Heart left ventricle (tissue), 16 donors: ENCODE measurements around the gene LAMP1. TPM values are rescaled to one million over a fixed set of nuclear protein-coding genes. Genes with fewer than 3 reads are reported as not detected.
A peak's percentile ranks its signal among the peaks of the same experiment; 100 is the strongest.
"Not testable (repeated sequence)": the region's sequence is repeated elsewhere in the genome, so short reads cannot be mapped to it uniquely, and the experiment has no call there.

Experiments
- ATAC-seq, 4 donors: fragments of 200-7000 bp; cut with Tn5 transposase; one replicate each; pipeline ENCODE4 v1.9.1; 2020 to 2022; ENCODE audit warnings: moderate library complexity in 4 of 4, mild to moderate bottlenecking in 3 of 4, moderate number of reproducible peaks in 1 of 4
- DNase-seq, 5 donors: peaks; one replicate each; pipeline ENCODE4 v3.0.0-alpha.2; 2020
- H3K27ac ChIP-seq, 12 donors: fragments of 200-600 bp; sonication (generic) in 4 of 12; one replicate each; pipeline versions ENCODE4 v1.5.0 to v1.8.0; 2016 to 2022; ENCODE audit warnings: mild to moderate bottlenecking in 2 of 12
- H3K27me3 ChIP-seq, 9 donors: fragments of 200-600 bp; sonication (generic) in 2 of 9; one replicate each; pipeline versions ENCODE4 v1.5.1 to v1.8.0; 2016 to 2022; ENCODE audit warnings: mild to moderate bottlenecking in 3 of 9
- H3K36me3 ChIP-seq, 9 donors: fragments of 200-600 bp; sonication (generic) in 2 of 9; one replicate each; pipeline versions ENCODE4 v1.5.0 to v1.8.0; 2018 to 2022; ENCODE audit warnings: mild to moderate bottlenecking in 2 of 9
- H3K4me1 ChIP-seq, 12 donors: fragments of 200-600 bp; sonication (generic) in 4 of 12; one replicate each; pipeline versions ENCODE4 v1.5.0 to v1.8.0; 2016 to 2022; ENCODE audit warnings: mild to moderate bottlenecking in 3 of 12
- H3K4me3 ChIP-seq, 12 donors: fragments of 200-600 bp; sonication (generic) in 4 of 12; one replicate each; pipeline versions ENCODE4 v1.5.0 to v1.8.0; 2017 to 2022; ENCODE audit warnings: mild to moderate bottlenecking in 9 of 12, moderate library complexity in 4 of 12
- H3K9me3 ChIP-seq, 12 donors: fragments of 200-600 bp; sonication (generic) in 4 of 12; one replicate each; pipeline versions ENCODE4 v1.5.0 to v1.8.0; 2016 to 2022; ENCODE audit warnings: mild to moderate bottlenecking in 1 of 12
- CTCF ChIP-seq, 12 donors: fragments of 200-600 bp; sonication (generic) in 4 of 12; IDR thresholded peaks; one replicate each; pipeline versions ENCODE4 v1.5.0 to v1.8.0; 2018 to 2022; ENCODE audit warnings: antibody characterized with exemption in 12 of 12, mild to moderate bottlenecking in 5 of 12
- POLR2A ChIP-seq, 2 donors: fragments of 450-650 bp; IDR thresholded peaks; one replicate each; pipeline ENCODE4 v1.6.1; 2017; ENCODE audit warnings: antibody characterized with exemption in 2 of 2, mild to moderate bottlenecking in 2 of 2, moderate library complexity in 2 of 2
- WGBS, 4 donors: extraction: QIAGEN DNeasy Blood & Tissue Kit in 2 of 4; methylation state at CpG; one replicate each; pipeline versions ENCODE4 v1.1.5 to v1.1.7; 2013 to 2018; 5-methylcytosine and 5-hydroxymethylcytosine counted together
- intact Hi-C, 10 donors: fragments of 100-400 bp; cut with DNase I; formaldehyde crosslinking; loops; one replicate each; pipeline versions ENCODE4 v1.11.1 to v1.14.2; 2022
- polyA plus RNA-seq, 2 donors: library from polyadenylated mRNA; stranded (reverse); fragments of 200-250 nt; gene quantifications; one replicate each; pipeline ENCODE4 v1.2.3, GENCODE V29; 2013
- total RNA-seq, 9 donors: library from RNA; depleted of rRNA in 2 of 9; stranded (reverse); fragments of >200 nt in 2 of 9; fragmentation: NEBNext Ultra II Directional in 3 of 9; extraction: Animal tissue kit (Norgen Biotek cat#: 25700) in 3 of 9; gene quantifications; one replicate each; pipeline versions ENCODE4 v1.1.0 to v1.2.4, GENCODE V29; 2016 to 2023
- donor health status: ischemic (EF 13 %, LVEDD 7.1; RV severe dilation, severe dysfunction).
- donor health status: healthy with polysubstance abuse.
- donor health status: DM: no; HTN: yes; CAD: no.
- donor health status: DM: no; HTN: no; CAD: no.
- donor health status: ischemic (EF 25% LVEDD 6.9; RV normal size, moderate dysfunction).
- donor health status: ischemic (EF 25% LVEDD 5.7; RV mildly dilated, moderate dysfunction).
- donor health status: healthy.
- donor health status: DM: yes; HTN: yes; CAD: no.
- donor health status: ischemic (EF 35%, LVEDD 5.7; RV mildly dilated, moderate dysfunction).
- donor health status: nonischemic (EF 11% LVEDD 7.7; RV severe dilation, severe dysfunction).
- donor health status: DM: yes; HTN: yes; CAD: no.
- donor health status: PGD.
- donor health status: ischemic (EF 29% LVEDD 5.4; RV normal size, mild dysfunction).
- donor health status: nonischemic (EF 23%, LVEDD 6.1; RV moderate dilation, normal function).

The LAMP1 gene
- total and polyA plus RNA-seq, 11 donors: 41.4 to 214 (median 97.6) TPM

GRCh38 chr13:113307491-113307890, 10.5 kb downstream of the LAMP1 start:
- ATAC-seq: no peak
- H3K36me3 ChIP-seq: peaks cover 0 to 73% (median 45%) of the 10 kb centered on the region in 9 donors
- no peak overlapping the region for H3K4me3 ChIP-seq
- no peaks in the 10 kb centered on the region for H3K27me3 ChIP-seq
- H3K27ac ChIP-seq: no peak overlapping the region
- TF ChIP-seq POLR2A (IDR thresholded peaks at IDR 0.05) (no peak), CTCF (IDR thresholded peaks at IDR 0.05) (no peak)
- DNase-seq: no peak
- peaks cover 0 to 23% (median 0%) of the 10 kb centered on the region in 12 donors for H3K4me1 ChIP-seq
- intact Hi-C loops: no loop called here
- no peaks in the 10 kb centered on the region for H3K9me3 ChIP-seq

- no peak for ATAC-seq
- peaks cover 0 to 72% (median 48%) of the 10 kb centered on the region in 9 donors for H3K36me3 ChIP-seq
These were observed 12.4 kb downstream of the LAMP1 start for GRCh38 chr13:113309473-113309872.

GRCh38 chr13:113314112-113314511, 17.1 kb downstream of the LAMP1 start:
- ATAC-seq, H3K9me3 ChIP-seq, intact Hi-C loops, H3K27ac ChIP-seq, H3K4me1 ChIP-seq, H3K27me3 ChIP-seq, H3K4me3 ChIP-seq, DNase-seq: not testable (repeated sequence)
- H3K36me3 ChIP-seq: peaks cover 0 to 76% (median 62%) of the 10 kb centered on the region in 9 donors
- 71 to 97% (median 96%) methylated on average over 8 to 20 of the region's 20 CpGs for WGBS, 4 donors

More at GRCh38 chr13:113309473-113309872, 12.4 kb downstream of the LAMP1 start:
- Histone ChIP-seq H3K9me3 (no peaks in the 10 kb centered on the region), H3K4me1 (peaks cover 0 to 14% (median 0%) of the 10 kb centered on the region in 12 donors), H3K4me3 (no peak overlapping the region), H3K27me3 (no peaks in the 10 kb centered on the region), H3K27ac (no peak overlapping the region)
- no peak for DNase-seq
- WGBS, 4 donors: 93 to 96% (median 95%) methylated on average over 6 of the region's 6 CpGs
- no peak for TF ChIP-seq POLR2A (IDR thresholded peaks at IDR 0.05)
- TF ChIP-seq CTCF (IDR thresholded peaks at IDR 0.05): no peak
- intact Hi-C loops: no loop called here

GRCh38 chr13:113314895-113315470, 17.9 kb downstream of the LAMP1 start:
- ATAC-seq, H3K27me3 ChIP-seq, intact Hi-C loops, H3K27ac ChIP-seq, H3K9me3 ChIP-seq, H3K4me1 ChIP-seq, H3K4me3 ChIP-seq: not testable (repeated sequence)
- WGBS, 4 donors: 93 to 96% (median 94%) methylated on average over 22 to 23 of the region's 23 CpGs
- H3K36me3 ChIP-seq: peaks cover 0 to 76% (median 65%) of the 10 kb centered on the region in 9 donors
- peak in 1 of 5 donors; percentile 14 for DNase-seq

GRCh38 chr13:113315992-113316391, 19.0 kb downstream of the LAMP1 start:
- WGBS, 4 donors: 87 to 94% (median 91%) methylated on average over 5 of the region's 5 CpGs
- TF ChIP-seq POLR2A (IDR thresholded peaks at IDR 0.05) (no peak), CTCF (IDR thresholded peaks at IDR 0.05) (no peak)
- no peaks in the 10 kb centered on the region for H3K27me3 ChIP-seq
- H3K4me3 ChIP-seq: no peak overlapping the region
- no peak for ATAC-seq
- peaks cover 0 to 76% (median 65%) of the 10 kb centered on the region in 9 donors for H3K36me3 ChIP-seq
- no peaks in the 10 kb centered on the region for H3K4me1 ChIP-seq
- no peaks in the 10 kb centered on the region for H3K9me3 ChIP-seq
- DNase-seq: no peak
- intact Hi-C loops: no loop called here
- no peak overlapping the region for H3K27ac ChIP-seq
